Breast epithelium (tissue), 3 donors: ENCODE measurements around the gene ETS2.

Experiments used
- POLR2A ChIP-seq: fragments of 450-650 bp; IDR thresholded peaks from one replicate; pipeline ENCODE4 v1.6.1; 2016; ENCODE audit warnings: antibody characterized with exemption, mild to moderate bottlenecking, moderate library complexity
- POLR2AphosphoS5 ChIP-seq, 3 donors: sonication (generic); formaldehyde crosslinking; IDR thresholded peaks; one replicate each; pipeline ENCODE4 v1.6.1; 2017; ENCODE audit warnings: antibody characterized with exemption in 3 of 3
- TF ChIP-seq, protein P1 (sequence below), 3 donors: fragments of 450-650 bp; IDR thresholded peaks; one replicate each; pipeline ENCODE4 v1.5.1; 2016 to 2017; ENCODE audit warnings: antibody characterized with exemption in 3 of 3, mild to moderate bottlenecking in 3 of 3, moderate library complexity in 3 of 3

DNA sequence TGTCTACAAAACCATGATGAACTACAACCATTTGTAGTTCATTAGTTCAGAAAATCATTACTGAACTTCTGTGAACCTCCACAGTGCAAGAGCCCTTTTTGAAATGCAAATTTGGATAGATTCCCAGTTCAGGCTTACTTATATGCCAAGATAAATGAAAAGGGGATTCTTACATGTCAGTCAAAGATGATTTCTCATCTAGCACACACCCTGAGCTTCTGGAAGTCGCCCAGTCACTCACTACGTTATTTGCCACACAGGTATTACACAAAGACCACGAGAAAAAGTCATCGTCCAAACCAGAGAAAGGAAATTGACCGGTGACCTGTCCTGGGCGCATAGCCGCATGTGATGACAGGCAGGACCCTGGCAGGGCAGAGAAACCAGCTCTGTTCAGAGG lies 41.8 kb downstream of the ETS2 start:
- TF ChIP-seq, protein P1, sequence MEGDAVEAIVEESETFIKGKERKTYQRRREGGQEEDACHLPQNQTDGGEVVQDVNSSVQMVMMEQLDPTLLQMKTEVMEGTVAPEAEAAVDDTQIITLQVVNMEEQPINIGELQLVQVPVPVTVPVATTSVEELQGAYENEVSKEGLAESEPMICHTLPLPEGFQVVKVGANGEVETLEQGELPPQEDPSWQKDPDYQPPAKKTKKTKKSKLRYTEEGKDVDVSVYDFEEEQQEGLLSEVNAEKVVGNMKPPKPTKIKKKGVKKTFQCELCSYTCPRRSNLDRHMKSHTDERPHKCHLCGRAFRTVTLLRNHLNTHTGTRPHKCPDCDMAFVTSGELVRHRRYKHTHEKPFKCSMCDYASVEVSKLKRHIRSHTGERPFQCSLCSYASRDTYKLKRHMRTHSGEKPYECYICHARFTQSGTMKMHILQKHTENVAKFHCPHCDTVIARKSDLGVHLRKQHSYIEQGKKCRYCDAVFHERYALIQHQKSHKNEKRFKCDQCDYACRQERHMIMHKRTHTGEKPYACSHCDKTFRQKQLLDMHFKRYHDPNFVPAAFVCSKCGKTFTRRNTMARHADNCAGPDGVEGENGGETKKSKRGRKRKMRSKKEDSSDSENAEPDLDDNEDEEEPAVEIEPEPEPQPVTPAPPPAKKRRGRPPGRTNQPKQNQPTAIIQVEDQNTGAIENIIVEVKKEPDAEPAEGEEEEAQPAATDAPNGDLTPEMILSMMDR (IDR thresholded peaks at IDR 0.05) = no peak
- no peak for TF ChIP-seq POLR2AphosphoS5 (IDR thresholded peaks at IDR 0.05)
- no peak for TF ChIP-seq POLR2A
